ENCODE measurements around the gene FBLL1.

- TF ChIP-seq CTCF (IDR thresholded peaks at IDR 0.05; ENCODE audit: low read depth, low read length, poor library complexity, severe bottlenecking) (no peak), EZH2phosphoT487 (IDR thresholded peaks at IDR 0.05; ENCODE audit: borderline replicate concordance, low read length) (no peak)
Observed at GRCh38 chr5:168494057-168494555, 35.0 kb upstream of the FBLL1 start.

All from DOHH2 (cell line).